ENCODE data around the gene CHRNA9.

Gene CHRNA9

DNA sequence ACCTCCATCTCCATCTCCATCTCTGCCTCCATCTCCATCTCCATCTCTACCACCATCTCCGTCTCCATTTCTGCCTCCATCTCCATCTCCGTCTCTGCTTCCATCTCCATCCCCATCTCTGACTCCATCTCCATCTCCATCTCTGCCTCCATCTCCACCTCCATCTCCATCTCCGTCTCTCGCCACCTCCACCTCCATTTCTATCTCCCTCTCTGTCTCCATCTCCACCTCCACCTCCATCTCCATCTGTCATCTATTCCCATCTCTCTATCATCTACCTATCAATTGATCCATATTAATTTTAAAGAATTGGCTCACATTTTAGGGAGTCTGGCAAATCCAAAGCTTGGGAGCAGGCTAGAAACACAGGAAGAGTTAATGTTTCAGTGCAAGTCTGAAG is 39.6 kb upstream of the CHRNA9 start:
- WGBS = 93% methylated on average over 4 of the region's 4 CpGs
- Histone ChIP-seq H3K4me3 (ENCODE audit: insufficient read depth in 1 of 2, low read depth in 1 of 2, low read length in 2 of 2) (no peak overlapping the region), H3K27me3 (ENCODE audit: control insufficient read depth in 1 of 2, insufficient read depth in 1 of 2, low read length in 2 of 2) (no peaks in the 10 kb centered on the region), H3K79me1 (replicated peaks; ENCODE audit: low read length, poor library complexity, severe bottlenecking) (no peaks in the 10 kb centered on the region), H3K4me2 (ENCODE audit: low read length, poor library complexity, severe bottlenecking) (no peak overlapping the region), H3K23ac (ENCODE audit: low read length in 2 of 2) (no peak overlapping the region), H2AK5ac (ENCODE audit: low read length, severe bottlenecking) (no peak overlapping the region), H2BK12ac (ENCODE audit: low read length in 2 of 2) (no peak overlapping the region), H3K27ac (ENCODE audit: low read length, poor library complexity, severe bottlenecking) (no peak overlapping the region), H2BK15ac (ENCODE audit: low read depth, poor library complexity, severe bottlenecking) (no peak overlapping the region), H4K91ac (ENCODE audit: low read length) (no peak overlapping the region), H3K9me3 (ENCODE audit: control insufficient read depth, low read length) (peaks cover 4% of the 10 kb centered on the region), H3K4me1 (ENCODE audit: control insufficient read depth, insufficient read depth, low read depth, low read length) (no peaks in the 10 kb centered on the region), H3K18ac (ENCODE audit: low read depth in 1 of 2, low read length in 2 of 2) (no peak overlapping the region), H4K8ac (ENCODE audit: low read length) (no peak overlapping the region), H3K9ac (ENCODE audit: low read length) (no peak overlapping the region), H3K14ac (ENCODE audit: low read length in 2 of 2) (no peak overlapping the region), H3K4ac (ENCODE audit: low read depth in 1 of 2, low read length in 2 of 2) (no peak overlapping the region), H2BK120ac (ENCODE audit: low read depth, low read length) (no peak overlapping the region), H2BK5ac (ENCODE audit: low read depth, low read length, poor library complexity, severe bottlenecking) (no peak overlapping the region), H2AFZ (ENCODE audit: low read depth, low read length) (no peak overlapping the region), H3K36me3 (ENCODE audit: control insufficient read depth in 1 of 2, insufficient read depth in 2 of 2, low read depth in 1 of 2, low read length in 2 of 2) (no peaks in the 10 kb centered on the region)
- DNase-seq = no peak

DNA sequence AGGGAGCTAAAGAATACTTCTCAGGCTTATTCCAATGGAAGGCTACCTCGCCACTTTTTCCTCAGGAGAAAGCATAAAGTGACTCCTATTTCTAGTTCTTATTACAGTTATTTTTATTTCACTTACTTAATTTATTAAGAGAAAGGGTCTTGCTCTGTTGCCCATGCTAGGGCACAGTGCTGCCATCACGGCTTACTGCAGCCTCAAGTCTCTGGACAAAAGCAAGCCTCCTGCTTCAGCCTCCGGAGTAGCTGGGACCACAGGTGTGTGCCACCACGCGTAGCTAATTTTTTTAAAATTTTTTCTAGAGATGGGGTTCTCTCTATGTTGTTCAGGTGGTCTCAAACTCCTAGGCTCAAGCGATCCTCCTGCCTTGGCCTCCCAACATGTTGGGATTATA is 36.0 kb upstream of the CHRNA9 start:
- Histone ChIP-seq H3K18ac (ENCODE audit: low read depth in 1 of 2, low read length in 2 of 2) (no peak overlapping the region), H2BK5ac (ENCODE audit: low read depth, low read length, poor library complexity, severe bottlenecking) (no peak overlapping the region), H2AFZ (ENCODE audit: low read depth, low read length) (no peak overlapping the region), H3K9ac (ENCODE audit: low read length) (no peak overlapping the region), H3K79me1 (replicated peaks; ENCODE audit: low read length, poor library complexity, severe bottlenecking) (no peaks in the 10 kb centered on the region), H3K36me3 (ENCODE audit: control insufficient read depth in 1 of 2, insufficient read depth in 2 of 2, low read depth in 1 of 2, low read length in 2 of 2) (no peaks in the 10 kb centered on the region), H3K23ac (ENCODE audit: low read length in 2 of 2) (no peak overlapping the region), H3K4me3 (ENCODE audit: insufficient read depth in 1 of 2, low read depth in 1 of 2, low read length in 2 of 2) (no peak overlapping the region), H2BK15ac (ENCODE audit: low read depth, poor library complexity, severe bottlenecking) (no peak overlapping the region), H3K4me2 (ENCODE audit: low read length, poor library complexity, severe bottlenecking) (no peak overlapping the region), H3K4ac (ENCODE audit: low read depth in 1 of 2, low read length in 2 of 2) (no peak overlapping the region), H4K8ac (ENCODE audit: low read length) (no peak overlapping the region), H3K14ac (ENCODE audit: low read length in 2 of 2) (no peak overlapping the region), H3K27me3 (ENCODE audit: control insufficient read depth in 1 of 2, insufficient read depth in 1 of 2, low read length in 2 of 2) (peaks cover 0 to 5% of the 10 kb centered on the region in 2 experiments), H3K27ac (ENCODE audit: low read length, poor library complexity, severe bottlenecking) (no peak overlapping the region), H3K9me3 (ENCODE audit: control insufficient read depth, low read length) (peaks cover 4% of the 10 kb centered on the region), H2BK120ac (ENCODE audit: low read depth, low read length) (no peak overlapping the region), H2AK5ac (ENCODE audit: low read length, severe bottlenecking) (no peak overlapping the region), H4K91ac (ENCODE audit: low read length) (no peak overlapping the region), H3K4me1 (ENCODE audit: control insufficient read depth, insufficient read depth, low read depth, low read length) (no peaks in the 10 kb centered on the region), H2BK12ac (ENCODE audit: low read length in 2 of 2) (no peak overlapping the region)
- 89% methylated on average over 4 of the region's 6 CpGs for WGBS
- no peak for DNase-seq

DNA sequence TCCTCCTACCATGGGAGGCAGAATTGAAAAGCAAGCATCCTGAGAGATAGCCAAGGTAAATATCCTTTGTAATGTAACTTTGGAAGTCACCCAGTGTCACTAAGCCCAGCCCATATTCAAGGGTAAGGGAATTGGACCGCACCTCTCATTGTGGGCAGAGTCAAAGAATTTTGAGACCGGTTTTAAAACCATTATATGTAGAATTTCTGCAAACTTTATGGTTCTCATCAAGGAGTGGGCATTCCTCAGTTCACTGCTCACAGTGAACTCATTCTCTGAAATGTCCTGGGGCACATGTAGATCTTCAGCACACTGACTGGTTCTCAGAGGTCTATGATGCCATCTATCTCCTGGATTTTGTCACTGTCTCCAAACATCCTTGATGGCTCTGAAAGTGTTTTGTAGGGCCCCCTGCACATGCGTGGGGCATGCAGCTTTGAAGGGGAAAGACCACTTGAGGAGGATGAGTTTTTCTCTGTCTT is 35.3 kb upstream of the CHRNA9 start:
- peaks cover 0 to 5% of the 10 kb centered on the region in 2 experiments for H3K27me3 ChIP-seq (ENCODE audit: control insufficient read depth in 1 of 2, insufficient read depth in 1 of 2, low read length in 2 of 2)
- no peaks in the 10 kb centered on the region for H3K36me3 ChIP-seq (ENCODE audit: control insufficient read depth in 1 of 2, insufficient read depth in 2 of 2, low read depth in 1 of 2, low read length in 2 of 2)
- H3K27ac ChIP-seq (ENCODE audit: low read length, poor library complexity, severe bottlenecking) = no peak overlapping the region
- H2AFZ ChIP-seq (ENCODE audit: low read depth, low read length) = no peak overlapping the region
- H2BK120ac ChIP-seq (ENCODE audit: low read depth, low read length) = no peak overlapping the region
- no peak overlapping the region for H2BK12ac ChIP-seq (ENCODE audit: low read length in 2 of 2)
- H3K79me1 ChIP-seq (replicated peaks; ENCODE audit: low read length, poor library complexity, severe bottlenecking) = no peaks in the 10 kb centered on the region
- no peak overlapping the region for H2BK15ac ChIP-seq (ENCODE audit: low read depth, poor library complexity, severe bottlenecking)
- no peak overlapping the region for H2AK5ac ChIP-seq (ENCODE audit: low read length, severe bottlenecking)
- H4K91ac ChIP-seq (ENCODE audit: low read length) = no peak overlapping the region
- 51% methylated on average over 3 of the region's 3 CpGs for WGBS
- H4K8ac ChIP-seq (ENCODE audit: low read length) = no peak overlapping the region
- H3K4me3 ChIP-seq (ENCODE audit: insufficient read depth in 1 of 2, low read depth in 1 of 2, low read length in 2 of 2) = no peak overlapping the region
- H3K18ac ChIP-seq (ENCODE audit: low read depth in 1 of 2, low read length in 2 of 2) = no peak overlapping the region
- H3K4ac ChIP-seq (ENCODE audit: low read depth in 1 of 2, low read length in 2 of 2) = no peak overlapping the region
- no peak overlapping the region for H3K23ac ChIP-seq (ENCODE audit: low read length in 2 of 2)
- DNase-seq = no peak
- H3K9ac ChIP-seq (ENCODE audit: low read length) = no peak overlapping the region
- H3K9me3 ChIP-seq (ENCODE audit: control insufficient read depth, low read length) = peaks cover 9% of the 10 kb centered on the region
- no peak overlapping the region for H3K14ac ChIP-seq (ENCODE audit: low read length in 2 of 2)
- H3K4me1 ChIP-seq (ENCODE audit: control insufficient read depth, insufficient read depth, low read depth, low read length) = no peaks in the 10 kb centered on the region
- no peak overlapping the region for H2BK5ac ChIP-seq (ENCODE audit: low read depth, low read length, poor library complexity, severe bottlenecking)
- H3K4me2 ChIP-seq (ENCODE audit: low read length, poor library complexity, severe bottlenecking) = no peak overlapping the region

DNA sequence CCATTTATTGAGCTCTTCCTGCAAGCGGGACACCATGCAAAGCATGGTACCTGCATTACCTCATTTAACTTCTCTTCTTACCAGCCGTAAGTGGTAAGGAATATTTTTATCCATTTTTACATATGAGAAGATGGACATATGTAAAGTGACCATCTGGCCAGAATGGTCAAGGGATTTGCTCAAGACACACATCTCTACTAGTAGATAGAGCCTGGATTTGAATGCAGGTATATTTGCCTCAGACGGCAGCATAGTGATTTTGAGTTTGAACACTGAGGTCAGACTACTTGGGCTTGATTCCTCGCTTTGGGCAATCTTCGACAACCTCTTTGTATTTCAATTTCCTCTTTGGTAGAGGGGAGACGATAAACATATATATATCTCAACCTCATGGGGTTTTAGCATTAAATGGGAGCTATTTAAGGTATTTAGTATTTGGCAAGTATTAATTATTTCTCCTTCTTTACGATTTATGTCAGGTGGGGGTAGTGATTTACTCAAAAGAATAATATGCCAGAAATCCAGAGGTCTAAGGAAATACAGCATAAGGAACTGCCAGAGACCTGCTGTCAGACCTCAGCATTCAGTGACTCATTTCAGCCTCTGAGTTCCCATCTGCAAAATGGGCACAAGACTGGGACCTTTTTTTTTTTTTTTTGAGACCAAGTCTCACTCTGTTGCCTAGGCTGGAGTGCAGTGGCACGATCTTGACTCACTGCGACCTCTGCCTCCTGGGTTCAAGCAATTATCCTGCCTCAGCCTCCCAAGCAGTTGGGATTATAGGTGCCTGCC is 34.6 kb upstream of the CHRNA9 start:
- Histone ChIP-seq H2AK5ac (ENCODE audit: low read length, severe bottlenecking) (no peak overlapping the region), H4K8ac (ENCODE audit: low read length) (no peak overlapping the region), H2BK5ac (ENCODE audit: low read depth, low read length, poor library complexity, severe bottlenecking) (no peak overlapping the region), H2BK120ac (ENCODE audit: low read depth, low read length) (no peak overlapping the region), H3K4me2 (ENCODE audit: low read length, poor library complexity, severe bottlenecking) (no peak overlapping the region), H3K23ac (ENCODE audit: low read length in 2 of 2) (no peak overlapping the region), H3K14ac (ENCODE audit: low read length in 2 of 2) (no peak overlapping the region), H4K91ac (ENCODE audit: low read length) (no peak overlapping the region), H3K4me1 (ENCODE audit: control insufficient read depth, insufficient read depth, low read depth, low read length) (no peaks in the 10 kb centered on the region), H3K9me3 (ENCODE audit: control insufficient read depth, low read length) (peaks cover 7% of the 10 kb centered on the region), H3K4ac (ENCODE audit: low read depth in 1 of 2, low read length in 2 of 2) (no peak overlapping the region), H2AFZ (ENCODE audit: low read depth, low read length) (no peak overlapping the region), H2BK15ac (ENCODE audit: low read depth, poor library complexity, severe bottlenecking) (no peak overlapping the region), H2BK12ac (ENCODE audit: low read length in 2 of 2) (no peak overlapping the region), H3K27ac (ENCODE audit: low read length, poor library complexity, severe bottlenecking) (no peak overlapping the region), H3K79me1 (replicated peaks; ENCODE audit: low read length, poor library complexity, severe bottlenecking) (no peaks in the 10 kb centered on the region), H3K27me3 (ENCODE audit: control insufficient read depth in 1 of 2, insufficient read depth in 1 of 2, low read length in 2 of 2) (peaks cover 0 to 5% of the 10 kb centered on the region in 2 experiments), H3K4me3 (ENCODE audit: insufficient read depth in 1 of 2, low read depth in 1 of 2, low read length in 2 of 2) (no peak overlapping the region), H3K18ac (ENCODE audit: low read depth in 1 of 2, low read length in 2 of 2) (no peak overlapping the region), H3K36me3 (ENCODE audit: control insufficient read depth in 1 of 2, insufficient read depth in 2 of 2, low read depth in 1 of 2, low read length in 2 of 2) (no peaks in the 10 kb centered on the region), H3K9ac (ENCODE audit: low read length) (no peak overlapping the region)
- DNase-seq = no peak
- 100% methylated on average over 4 of the region's 9 CpGs for WGBS

Data from mesenchymal stem cell (in vitro differentiated cells and primary cell).